Endodermal cell (in vitro differentiated cells): Measurements from ENCODE around the gene TRIM49D1. TPM values are rescaled to one million over a fixed set of nuclear protein-coding genes. Genes with fewer than 3 reads are reported as not detected.
A peak's percentile ranks its signal among the peaks of the same experiment; 100 is the strongest.
"Not testable (repeated sequence)": the region's sequence is repeated elsewhere in the genome, so short reads cannot be mapped to it uniquely, and the experiment has no call there.

Experiments used
- DNase-seq: peaks from one replicate; pipeline ENCODE4 v3.0.0-alpha.2; 2017
- H3K27ac ChIP-seq: 2 replicates; pipeline ENCODE4 v1.5.1; 2013; ENCODE audit warnings: mild to moderate bottlenecking, low read depth, low read length, moderate library complexity
- H3K27me3 ChIP-seq: 2 replicates; pipeline ENCODE4 v1.6.1; 2013; ENCODE audit warnings: mild to moderate bottlenecking, low read length, moderate library complexity; ENCODE audit not compliant: insufficient read depth, control insufficient read depth, poor library complexity, severe bottlenecking
- H3K36me3 ChIP-seq: 2 replicates; pipeline ENCODE4 v1.7.0; 2013; ENCODE audit warnings: mild to moderate bottlenecking, low read length, moderate library complexity; ENCODE audit not compliant: control insufficient read depth, insufficient read depth
- H3K4me1 ChIP-seq: one replicate; pipeline ENCODE4 v1.7.0; 2013; ENCODE audit warnings: low read length; ENCODE audit not compliant: control insufficient read depth, insufficient read depth
- H3K4me3 ChIP-seq: 2 replicates; pipeline ENCODE4 v1.5.1; 2013; ENCODE audit warnings: mild to moderate bottlenecking, low read length, moderate library complexity
- H3K9ac ChIP-seq: 2 replicates; pipeline ENCODE4 v1.6.1; 2013; ENCODE audit warnings: mild to moderate bottlenecking, low read length, moderate library complexity; ENCODE audit not compliant: poor library complexity, severe bottlenecking; ENCODE audit errors: extremely low read depth
- H3K9me3 ChIP-seq: 2 replicates; pipeline ENCODE4 v1.6.1; 2013; ENCODE audit warnings: mild to moderate bottlenecking, low read length, moderate library complexity; ENCODE audit not compliant: control insufficient read depth
- H3K27ac Mint-ChIP-seq: 2 replicates; pipeline ENCODE4 v1.8.0; 2020; ENCODE audit warnings: mixed read lengths
- H3K27me3 Mint-ChIP-seq: 2 replicates; pipeline ENCODE4 v1.8.0; 2021; ENCODE audit warnings: mild to moderate bottlenecking, mixed read lengths; ENCODE audit not compliant: insufficient read depth
- H3K36me3 Mint-ChIP-seq: 2 replicates; pipeline ENCODE4 v1.8.0; 2020; ENCODE audit warnings: low read depth, mixed read lengths
- H3K4me1 Mint-ChIP-seq: 2 replicates; pipeline ENCODE4 v1.8.0; 2020; ENCODE audit warnings: mixed read lengths
- H3K4me3 Mint-ChIP-seq: 2 replicates; pipeline ENCODE4 v1.8.0; 2020; ENCODE audit warnings: mild to moderate bottlenecking, moderate library complexity, mixed read lengths
- H3K9me3 Mint-ChIP-seq: 2 replicates; pipeline ENCODE4 v1.8.0; 2020; ENCODE audit warnings: mild to moderate bottlenecking, mixed read lengths
- whole genome bisulfite sequencing, 2 experiments: methylation state at CpG; one replicate each; pipeline versions ENCODE4 v1.1.5 to v1.1.7; 2013; ENCODE audit warnings: missing lambda C conversion rate in 2 of 2, mixed read lengths in 1 of 2; ENCODE audit not compliant: insufficient coverage in 1 of 2, insufficient read length in 1 of 2; 5-methylcytosine and 5-hydroxymethylcytosine counted together
- long read RNA-seq, 4 experiments: library from polyadenylated mRNA in 2 of 4; library from RNA in 1 of 4; library from capped mRNA in 1 of 4; stranded (forward) in 3 of 4; unstranded in 1 of 4; transcript quantifications; one replicate each; pipeline ENCODE4 v2.0.0, GENCODE V29; 2020 to 2021; ENCODE audit warnings: inconsistent platforms in 1 of 4
- polyA plus RNA-seq, 2 experiments: library from polyadenylated mRNA; stranded (reverse); fragments of 50-300 nt; gene quantifications; one replicate each; pipeline ENCODE4 v1.2.3, GENCODE V29; 2013
- total RNA-seq, 2 donors: library from RNA; stranded (reverse); fragmentation: NEBNext Ultra II Directional in 1 of 2; extraction: Animal tissue kit (Norgen Biotek cat#: 25700) in 1 of 2; gene quantifications; 2 replicates in 1 of 2; 3 replicates in 1 of 2; pipeline ENCODE4 v1.2.1, GENCODE V29; 2021
- TF ChIP-seq, protein P1 (sequence below): fragments of 200-600 bp; sonication (generic); conservative IDR thresholded peaks from 2 replicates; pipeline ENCODE4 v1.5.0; 2021; ENCODE audit warnings: antibody characterized with exemption, mild to moderate bottlenecking

TRIM49D1 gene, protein sequence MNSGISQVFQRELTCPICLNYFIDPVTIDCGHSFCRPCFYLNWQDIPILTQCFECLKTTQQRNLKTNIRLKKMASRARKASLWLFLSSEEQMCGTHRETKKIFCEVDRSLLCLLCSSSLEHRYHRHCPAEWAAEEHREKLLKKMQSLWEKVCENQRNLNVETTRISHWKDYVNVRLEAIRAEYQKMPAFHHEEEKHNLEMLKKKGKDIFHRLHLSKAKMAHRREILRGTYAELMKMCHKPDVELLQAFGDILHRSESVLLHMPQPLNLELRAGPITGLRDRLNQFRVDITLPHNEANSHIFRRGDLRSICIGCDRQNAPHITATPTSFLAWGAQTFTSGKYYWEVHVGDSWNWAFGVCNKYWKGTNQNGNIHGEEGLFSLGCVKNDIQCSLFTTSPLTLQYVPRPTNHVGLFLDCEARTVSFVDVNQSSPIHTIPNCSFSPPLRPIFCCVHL
- not detected for total RNA-seq
- not detected for polyA plus RNA-seq (2013, experiment 1 of 2)
- polyA plus RNA-seq (2013, experiment 2 of 2) = not detected
- long read RNA-seq, experiment 1 = 0 reads
- long read RNA-seq, experiment 2 = 0 reads
- long read RNA-seq, experiment 3 = 0 reads
- long read RNA-seq, experiment 4 = 0 reads

DNA sequence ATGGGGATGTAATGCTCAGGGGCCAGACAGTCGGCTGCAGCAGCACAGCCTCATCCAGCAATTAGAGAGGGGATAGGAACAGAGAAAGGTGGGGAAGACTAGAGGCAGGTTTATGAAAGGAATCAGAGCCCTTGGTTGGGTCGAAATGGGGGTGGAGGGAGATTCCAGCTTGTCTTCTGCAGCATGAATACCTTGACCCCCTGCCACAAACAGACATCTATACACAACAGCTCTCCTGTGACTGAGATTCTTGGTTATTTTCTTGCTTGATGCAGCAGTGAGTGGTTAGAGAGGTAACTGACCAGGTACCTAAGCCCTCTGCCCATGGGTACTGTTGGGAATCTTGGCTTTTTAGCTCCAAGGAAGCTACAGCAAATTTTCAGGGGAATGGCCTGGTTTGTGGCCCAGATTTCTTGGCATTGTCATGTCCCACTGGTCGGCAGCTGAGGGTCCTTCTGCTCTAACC, at the start of gene TRIM49D1:
TRIM49D1 (minus strand) TSS at position 51 of the 466 bp plus-strand sequence. CDS start 4,535 bp downstream, outside the sequence.
- Mint-ChIP-seq H3K27ac (no peak within 1 kb of the TSS), H3K9me3 (no peaks in the 10 kb centered on the region), H3K27me3 (no peaks in the 10 kb centered on the region), H3K36me3 (no peaks in the 10 kb centered on the region), H3K4me1 (no peaks in the 10 kb centered on the region), H3K4me3 (no peak within 1 kb of the TSS)
- no peak within 1 kb of the TSS for H3K27ac ChIP-seq
- no peak within 1 kb of the TSS for H3K4me3 ChIP-seq
- no peaks in the 10 kb centered on the region for H3K9me3 ChIP-seq
- H3K27me3 ChIP-seq = no peaks in the 10 kb centered on the region
- TF ChIP-seq, protein P1, sequence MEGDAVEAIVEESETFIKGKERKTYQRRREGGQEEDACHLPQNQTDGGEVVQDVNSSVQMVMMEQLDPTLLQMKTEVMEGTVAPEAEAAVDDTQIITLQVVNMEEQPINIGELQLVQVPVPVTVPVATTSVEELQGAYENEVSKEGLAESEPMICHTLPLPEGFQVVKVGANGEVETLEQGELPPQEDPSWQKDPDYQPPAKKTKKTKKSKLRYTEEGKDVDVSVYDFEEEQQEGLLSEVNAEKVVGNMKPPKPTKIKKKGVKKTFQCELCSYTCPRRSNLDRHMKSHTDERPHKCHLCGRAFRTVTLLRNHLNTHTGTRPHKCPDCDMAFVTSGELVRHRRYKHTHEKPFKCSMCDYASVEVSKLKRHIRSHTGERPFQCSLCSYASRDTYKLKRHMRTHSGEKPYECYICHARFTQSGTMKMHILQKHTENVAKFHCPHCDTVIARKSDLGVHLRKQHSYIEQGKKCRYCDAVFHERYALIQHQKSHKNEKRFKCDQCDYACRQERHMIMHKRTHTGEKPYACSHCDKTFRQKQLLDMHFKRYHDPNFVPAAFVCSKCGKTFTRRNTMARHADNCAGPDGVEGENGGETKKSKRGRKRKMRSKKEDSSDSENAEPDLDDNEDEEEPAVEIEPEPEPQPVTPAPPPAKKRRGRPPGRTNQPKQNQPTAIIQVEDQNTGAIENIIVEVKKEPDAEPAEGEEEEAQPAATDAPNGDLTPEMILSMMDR = no peak
- no peaks in the 10 kb centered on the region for H3K36me3 ChIP-seq
- H3K4me1 ChIP-seq = no peaks in the 10 kb centered on the region
- 85 to 100% methylated on average over 1 of the region's 3 CpGs for WGBS, 2 experiments
- peak; percentile 25 for DNase-seq
- no peak within 1 kb of the TSS for H3K9ac ChIP-seq

DNA sequence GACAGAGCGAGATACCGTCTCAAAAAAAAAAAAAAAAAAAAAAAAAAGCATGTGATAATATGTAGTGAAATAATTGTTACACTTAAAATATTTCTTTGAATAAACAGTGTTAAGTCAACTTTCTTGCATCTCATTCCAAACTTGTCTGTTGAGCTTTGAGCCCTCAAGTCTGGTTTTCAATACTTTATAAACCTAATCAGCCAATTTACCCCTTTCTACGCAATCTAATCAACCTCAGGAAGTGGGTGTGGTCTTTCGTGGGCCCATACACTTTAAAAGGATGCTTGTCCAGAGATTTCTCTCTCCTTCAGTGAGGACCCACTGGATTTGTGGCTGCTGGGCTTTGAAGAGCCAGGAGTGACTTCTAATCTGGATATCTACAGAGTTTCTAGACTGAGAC, 43.7 kb upstream of the TRIM49D1 start, which contains the start of gene TRIM64:
TRIM64 (plus strand) TSS at position 301 of the 400 bp plus-strand sequence. CDS start 2,467 bp downstream, outside the sequence.
- WGBS, 2 experiments = no CpG with 5 or more reads among the region's 4 CpGs
- not testable (repeated sequence) for H3K27me3 Mint-ChIP-seq, H3K4me3 Mint-ChIP-seq, H3K4me1 ChIP-seq, H3K4me3 ChIP-seq, H3K9ac ChIP-seq, H3K4me1 Mint-ChIP-seq, H3K9me3 ChIP-seq, H3K27ac ChIP-seq, H3K36me3 ChIP-seq, H3K27me3 ChIP-seq, H3K9me3 Mint-ChIP-seq, H3K27ac Mint-ChIP-seq, H3K36me3 Mint-ChIP-seq, DNase-seq

DNA sequence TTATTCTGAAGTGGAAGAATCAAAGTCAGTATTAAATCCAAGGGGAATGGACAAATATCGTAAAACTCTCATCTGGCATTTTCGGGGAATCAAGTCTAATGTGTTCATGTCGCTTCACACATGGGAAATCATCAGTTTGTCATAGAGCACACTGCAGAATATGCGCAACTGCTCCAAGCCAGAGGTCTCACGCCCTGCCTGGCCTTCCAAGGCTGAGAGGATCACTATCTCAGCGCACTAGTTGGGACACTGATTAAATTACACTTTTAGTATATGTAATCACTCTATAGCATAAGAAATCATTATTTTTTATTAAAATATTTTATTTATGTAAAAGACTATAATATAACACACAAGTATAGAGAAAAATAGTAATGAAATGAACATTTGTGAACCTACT, 38.8 kb upstream of the TRIM49D1 start:
- H3K27ac Mint-ChIP-seq, H3K36me3 Mint-ChIP-seq: not testable (repeated sequence)
- WGBS, 2 experiments = 96% methylated on average over 2 of the region's 6 CpGs; no CpG with 5 or more reads in 1 of the 2 experiments

DNA sequence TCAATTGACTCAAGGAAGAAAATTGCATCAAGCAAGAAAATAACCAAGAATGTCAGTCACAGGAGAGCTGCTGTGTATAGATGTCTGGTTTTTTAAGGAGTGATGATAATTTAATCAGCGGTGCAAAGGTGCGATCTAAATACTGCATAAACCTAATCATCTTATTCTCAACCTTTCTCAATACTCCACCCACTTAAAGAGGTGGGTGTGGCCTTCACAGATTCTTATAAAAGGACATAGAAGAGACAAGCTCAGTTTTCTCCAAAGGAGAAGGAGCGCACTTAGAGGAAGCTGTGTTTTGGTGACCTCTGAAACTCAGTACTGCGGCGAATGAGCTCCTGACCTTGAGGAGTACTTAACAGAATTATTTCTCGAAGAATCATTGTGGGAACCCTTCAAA, 1.7 kb upstream of the TRIM49D1 start, which contains the start of gene TRIM49D2:
TRIM49D2 (plus strand) TSS at position 301 of the 400 bp plus-strand sequence. CDS start 2,698 bp downstream, outside the sequence.
- not testable (repeated sequence) for H3K36me3 ChIP-seq, H3K4me3 Mint-ChIP-seq, H3K9ac ChIP-seq, DNase-seq, H3K27me3 ChIP-seq, H3K9me3 ChIP-seq, H3K4me3 ChIP-seq, H3K27me3 Mint-ChIP-seq, H3K36me3 Mint-ChIP-seq, H3K4me1 ChIP-seq, H3K27ac Mint-ChIP-seq, H3K9me3 Mint-ChIP-seq, H3K27ac ChIP-seq, H3K4me1 Mint-ChIP-seq
- WGBS, 2 experiments = no CpG with 5 or more reads among the region's 6 CpGs

More for the DNA sequence above, 38.8 kb upstream of the TRIM49D1 start:
- H3K27ac ChIP-seq, H3K9me3 Mint-ChIP-seq, H3K36me3 ChIP-seq, H3K27me3 Mint-ChIP-seq, H3K9ac ChIP-seq, H3K4me3 Mint-ChIP-seq, H3K9me3 ChIP-seq, H3K4me1 ChIP-seq, H3K4me1 Mint-ChIP-seq, H3K4me3 ChIP-seq, DNase-seq, H3K27me3 ChIP-seq: not testable (repeated sequence)

DNA sequence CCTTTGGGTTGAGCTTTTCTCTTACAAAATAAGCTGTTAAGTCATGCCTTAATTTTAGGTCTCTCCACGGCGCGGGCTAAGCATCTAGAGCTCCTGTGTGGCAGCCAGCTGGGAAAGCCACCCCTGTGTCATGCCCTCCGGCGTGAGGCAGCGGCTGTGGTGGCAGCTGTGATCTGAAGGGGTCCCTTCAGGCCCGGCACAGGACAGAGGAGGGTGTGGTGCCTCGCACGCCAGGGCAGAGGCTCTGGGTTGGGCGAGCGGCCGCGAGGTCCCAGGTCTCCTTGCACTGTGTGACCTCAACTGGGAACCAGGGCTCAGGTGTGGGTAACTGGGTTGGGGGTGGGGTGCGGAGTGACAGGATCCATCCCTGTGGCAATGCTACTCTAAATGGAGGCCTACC, 21.2 kb downstream of the TRIM49D1 start:
- not testable (repeated sequence) for H3K4me3 ChIP-seq, H3K27ac Mint-ChIP-seq, H3K4me3 Mint-ChIP-seq, H3K27me3 ChIP-seq, H3K36me3 ChIP-seq, H3K9me3 ChIP-seq, H3K4me1 Mint-ChIP-seq, H3K27ac ChIP-seq, H3K9me3 Mint-ChIP-seq, H3K9ac ChIP-seq, DNase-seq, H3K4me1 ChIP-seq, H3K36me3 Mint-ChIP-seq, H3K27me3 Mint-ChIP-seq
- WGBS, 2 experiments = no CpG with 5 or more reads among the region's 14 CpGs

DNA sequence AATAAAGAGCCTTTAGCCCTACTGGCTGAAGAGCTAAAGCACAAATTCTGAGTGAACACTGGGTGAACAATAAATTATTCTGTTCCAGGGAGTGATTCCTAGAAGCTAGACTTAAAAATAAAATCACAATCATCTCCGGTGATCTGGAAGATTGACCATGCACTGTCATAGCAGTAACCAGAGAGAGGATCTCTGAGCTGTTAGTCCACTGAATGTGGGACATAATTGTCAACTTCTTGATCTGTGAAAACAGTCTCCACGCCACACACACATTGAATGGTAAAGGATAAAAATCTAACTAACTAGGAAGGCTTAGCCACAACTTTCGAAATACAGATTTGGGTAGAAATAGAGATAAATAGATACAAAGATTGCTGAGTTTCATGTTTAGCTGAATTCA, 28.8 kb downstream of the TRIM49D1 start:
- not testable (repeated sequence) for H3K9me3 Mint-ChIP-seq, H3K27ac ChIP-seq, H3K9ac ChIP-seq, DNase-seq, H3K27ac Mint-ChIP-seq, H3K27me3 Mint-ChIP-seq, H3K4me3 ChIP-seq, H3K27me3 ChIP-seq, H3K9me3 ChIP-seq, H3K36me3 ChIP-seq, H3K4me1 ChIP-seq, H3K4me3 Mint-ChIP-seq, H3K36me3 Mint-ChIP-seq, H3K4me1 Mint-ChIP-seq
- no CpG with 5 or more reads among the region's 3 CpGs for WGBS, 2 experiments
